Endothelial cell of umbilical vein (primary cell): ENCODE results near the gene GJA9.

Source experiments
- CTCF ChIP-seq, 2 donors: IDR thresholded peaks; 1 replicate in 1 of 2; 2 replicates in 1 of 2; pipeline ENCODE4 v1.5.1; 2011; ENCODE audit warnings: low read length in 2 of 2, mild to moderate bottlenecking in 2 of 2, moderate library complexity in 2 of 2, control low read depth in 1 of 2, inconsistent platforms in 1 of 2, low read depth in 1 of 2; ENCODE audit not compliant: insufficient read depth in 1 of 2; ENCODE audit errors: extremely low read depth in 1 of 2
- EZH2 ChIP-seq: IDR thresholded peaks from 2 replicates; pipeline ENCODE4 v1.6.1; 2012; ENCODE audit warnings: borderline replicate concordance, low read depth, mild to moderate bottlenecking, moderate library complexity, low read length, inconsistent platforms; ENCODE audit not compliant: severe bottlenecking
- FOS ChIP-seq: IDR thresholded peaks from 2 replicates; pipeline ENCODE4 v1.6.1; 2011; ENCODE audit warnings: mild to moderate bottlenecking, low read length, moderate library complexity, borderline replicate concordance; ENCODE audit not compliant: insufficient read depth
- JUN ChIP-seq: IDR thresholded peaks from 2 replicates; pipeline ENCODE4 v1.6.1; 2011; ENCODE audit warnings: borderline replicate concordance, low read depth; ENCODE audit not compliant: insufficient read length, insufficient read depth
- MAX ChIP-seq: IDR thresholded peaks from 2 replicates; pipeline ENCODE4 v1.6.1; 2011; ENCODE audit not compliant: insufficient read depth, insufficient read length
- MYC ChIP-seq: IDR thresholded peaks from one replicate; pipeline ENCODE4 v1.6.1; 2011; ENCODE audit warnings: mild to moderate bottlenecking, low read depth, low read length
- POLR2A ChIP-seq: IDR thresholded peaks from 2 replicates; pipeline ENCODE4 v1.6.1; 2012; ENCODE audit warnings: low read depth, mild to moderate bottlenecking, control low read depth, low read length
- POLR2AphosphoS5 ChIP-seq: IDR thresholded peaks from 2 replicates; pipeline ENCODE4 v1.6.1; 2012; ENCODE audit warnings: low read depth, mild to moderate bottlenecking, control low read depth, low read length, moderate library complexity; ENCODE audit not compliant: insufficient read depth

GRCh38 chr1:38908821-38909220 is 27.4 kb upstream of the GJA9 start:
- no peak for TF ChIP-seq CTCF (IDR thresholded peaks at IDR 0.05; ENCODE audit: extremely low read depth in 1 of 2, insufficient read depth in 1 of 2, low read depth in 1 of 2, low read length in 2 of 2)
- TF ChIP-seq POLR2A: no peak
- no peak for TF ChIP-seq MAX
- no peak for TF ChIP-seq POLR2AphosphoS5
- no peak for TF ChIP-seq EZH2
- TF ChIP-seq MYC: no peak
- TF ChIP-seq FOS: no peak
- no peak for TF ChIP-seq JUN
